ENCODE data around the gene RAB31. TPM values are rescaled to one million over a fixed set of nuclear protein-coding genes. Genes with fewer than 3 reads are reported as not detected.
A peak's percentile ranks its signal among the peaks of the same experiment; 100 is the strongest.

RAB31 gene
- total RNA-seq, 4 donors from 2014 or later: 3.2 to 7.1 (median 4.4) TPM

DNA sequence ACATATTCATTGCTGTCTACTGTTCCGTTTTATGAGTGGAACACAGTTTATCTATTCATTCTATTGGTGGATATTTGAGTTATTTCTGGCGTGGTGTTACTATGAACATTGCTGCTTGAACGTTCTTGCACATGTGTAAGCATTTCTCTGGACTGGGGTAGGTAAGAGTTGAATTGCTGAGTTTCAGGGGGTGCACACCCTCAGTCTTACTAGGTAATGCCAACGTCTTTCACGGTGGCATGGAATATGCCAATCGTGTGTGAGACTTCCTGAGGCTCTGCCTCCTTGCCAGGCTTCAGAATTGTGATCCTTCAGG, 121.3 kb downstream of the RAB31 start:
- H3K4me3 ChIP-seq: no peak overlapping the region
- in situ Hi-C loops (cut with MboI; ENCODE audit: low sequenced_read_pairs in 4 of 4) (no loop called here), intact Hi-C loops (cut with DNase I; ENCODE audit: low total_unique reads) (no loop called here)
- ATAC-seq: no peak
- no peak for DNase-seq
- no peaks in the 10 kb centered on the region for H3K9me3 ChIP-seq
- no peaks in the 10 kb centered on the region for H3K27me3 ChIP-seq
- H3K27ac ChIP-seq: no peak overlapping the region
- H3K36me3 ChIP-seq: no peaks in the 10 kb centered on the region
- peaks cover 15 to 16% of the 10 kb centered on the region in 2 donors for H3K4me1 ChIP-seq
- TF ChIP-seq POLR2A (IDR thresholded peaks at IDR 0.05): no peak
- TF ChIP-seq, protein P1, sequence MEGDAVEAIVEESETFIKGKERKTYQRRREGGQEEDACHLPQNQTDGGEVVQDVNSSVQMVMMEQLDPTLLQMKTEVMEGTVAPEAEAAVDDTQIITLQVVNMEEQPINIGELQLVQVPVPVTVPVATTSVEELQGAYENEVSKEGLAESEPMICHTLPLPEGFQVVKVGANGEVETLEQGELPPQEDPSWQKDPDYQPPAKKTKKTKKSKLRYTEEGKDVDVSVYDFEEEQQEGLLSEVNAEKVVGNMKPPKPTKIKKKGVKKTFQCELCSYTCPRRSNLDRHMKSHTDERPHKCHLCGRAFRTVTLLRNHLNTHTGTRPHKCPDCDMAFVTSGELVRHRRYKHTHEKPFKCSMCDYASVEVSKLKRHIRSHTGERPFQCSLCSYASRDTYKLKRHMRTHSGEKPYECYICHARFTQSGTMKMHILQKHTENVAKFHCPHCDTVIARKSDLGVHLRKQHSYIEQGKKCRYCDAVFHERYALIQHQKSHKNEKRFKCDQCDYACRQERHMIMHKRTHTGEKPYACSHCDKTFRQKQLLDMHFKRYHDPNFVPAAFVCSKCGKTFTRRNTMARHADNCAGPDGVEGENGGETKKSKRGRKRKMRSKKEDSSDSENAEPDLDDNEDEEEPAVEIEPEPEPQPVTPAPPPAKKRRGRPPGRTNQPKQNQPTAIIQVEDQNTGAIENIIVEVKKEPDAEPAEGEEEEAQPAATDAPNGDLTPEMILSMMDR (IDR thresholded peaks at IDR 0.05 in 4 of 5, conservative IDR thresholded peaks at IDR 0.05 in 1 of 5): no peak

DNA sequence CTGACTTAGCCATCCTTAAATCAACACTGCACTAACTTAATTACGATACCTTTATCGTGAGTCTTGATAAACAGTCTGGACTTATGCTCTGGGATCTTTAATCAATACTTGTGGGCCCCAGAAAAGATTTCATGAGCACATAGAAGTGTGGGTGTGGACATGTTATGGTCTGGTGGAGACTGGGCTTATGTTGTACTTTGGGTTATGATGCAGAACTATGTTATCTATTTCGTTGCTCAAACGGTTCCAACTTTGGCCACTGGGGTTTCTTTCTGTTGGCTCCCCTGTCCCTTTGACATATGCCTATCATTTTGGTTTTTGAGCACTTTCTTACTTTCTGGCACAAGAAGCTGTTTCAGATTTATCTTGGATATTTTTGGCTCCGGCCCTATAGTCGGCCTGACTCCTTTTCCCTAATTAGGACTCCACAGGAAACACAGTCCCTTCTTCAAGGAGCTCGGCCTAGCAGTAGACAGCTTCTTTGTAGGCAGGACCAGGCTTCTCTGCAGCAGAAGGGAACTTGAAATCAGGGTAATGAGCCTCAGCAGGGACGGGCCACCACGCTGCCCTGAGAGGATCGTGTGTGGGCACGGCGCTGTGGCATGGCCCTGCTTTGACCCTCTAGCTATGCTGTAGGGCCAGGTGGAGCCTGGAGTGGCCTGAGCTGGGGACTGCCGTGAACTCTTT, 123.1 kb downstream of the RAB31 start:
- no peaks in the 10 kb centered on the region for H3K9me3 ChIP-seq
- no peak for TF ChIP-seq POLR2A (IDR thresholded peaks at IDR 0.05)
- TF ChIP-seq, protein P1 (IDR thresholded peaks at IDR 0.05 in 4 of 5, conservative IDR thresholded peaks at IDR 0.05 in 1 of 5): no peak
- DNase-seq: no peak
- intact Hi-C loops (cut with DNase I; ENCODE audit: low total_unique reads): no loop called here
- H3K4me1 ChIP-seq: peaks cover 13 to 14% of the 10 kb centered on the region in 2 donors
- no peaks in the 10 kb centered on the region for H3K27me3 ChIP-seq
- in situ Hi-C loops (cut with MboI; ENCODE audit: low sequenced_read_pairs in 4 of 4): no loop called here
- no peaks in the 10 kb centered on the region for H3K36me3 ChIP-seq
- H3K4me3 ChIP-seq: no peak overlapping the region
- ATAC-seq: no peak
- H3K27ac ChIP-seq: peak overlapping the region in 1 of 4 donors; percentile 53

DNA sequence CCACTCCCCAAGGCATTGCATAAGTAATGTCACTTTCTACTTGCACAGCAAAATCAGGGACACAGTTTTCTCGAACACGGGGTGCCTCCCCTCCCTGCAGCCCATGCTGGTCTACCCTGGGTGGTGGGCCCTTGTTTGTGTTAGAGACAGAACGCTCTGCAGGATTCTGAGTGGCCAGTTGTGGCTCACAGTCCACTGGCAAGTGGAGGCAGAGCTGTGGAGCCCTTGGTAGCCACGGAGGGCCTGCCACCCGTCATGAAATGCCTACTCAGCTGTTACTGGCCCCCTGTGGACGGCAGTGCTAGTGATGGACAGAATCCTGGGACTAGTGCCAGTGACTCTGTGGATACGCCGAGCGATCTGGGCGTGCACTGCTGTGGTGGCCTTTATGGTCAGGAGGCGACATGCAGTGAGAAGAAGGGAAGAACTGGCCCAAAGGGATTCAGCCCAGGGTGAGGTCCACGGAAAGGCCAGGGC, 123.7 kb downstream of the RAB31 start:
- H3K4me3 ChIP-seq: no peak overlapping the region
- no peak for ATAC-seq
- no peak for TF ChIP-seq POLR2A (IDR thresholded peaks at IDR 0.05)
- TF ChIP-seq, protein P1 (IDR thresholded peaks at IDR 0.05 in 4 of 5, conservative IDR thresholded peaks at IDR 0.05 in 1 of 5): no peak
- in situ Hi-C loops (cut with MboI; ENCODE audit: low sequenced_read_pairs in 4 of 4) (no loop called here), intact Hi-C loops (cut with DNase I; ENCODE audit: low total_unique reads) (no loop called here)
- H3K27ac ChIP-seq: peak overlapping the region in 1 of 4 donors; percentile 53
- DNase-seq: no peak
- no peaks in the 10 kb centered on the region for H3K27me3 ChIP-seq
- H3K36me3 ChIP-seq: no peaks in the 10 kb centered on the region
- H3K4me1 ChIP-seq: peaks cover 17 to 20% of the 10 kb centered on the region in 2 donors
- no peaks in the 10 kb centered on the region for H3K9me3 ChIP-seq

DNA sequence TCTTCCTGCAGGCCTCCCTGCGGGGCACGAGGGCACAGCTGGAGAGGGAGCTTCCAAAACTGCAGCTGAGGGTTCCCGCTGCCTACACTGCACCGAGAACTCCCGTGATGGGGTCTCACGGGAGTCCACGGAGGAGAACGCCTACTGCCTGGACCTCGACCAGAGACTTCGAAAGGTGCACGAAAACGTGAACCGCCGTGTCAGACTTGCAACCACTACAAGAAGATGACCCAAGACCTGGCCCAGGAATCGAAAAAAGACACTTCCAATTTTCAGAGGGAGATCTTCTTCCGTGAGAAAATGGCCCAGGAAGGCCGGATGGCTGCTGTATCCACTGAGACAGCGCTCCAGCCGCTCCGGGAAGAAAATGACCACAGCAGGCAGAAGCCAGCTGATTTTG, 124.8 kb downstream of the RAB31 start:
- H3K27me3 ChIP-seq: no peaks in the 10 kb centered on the region
- in situ Hi-C loops (cut with MboI; ENCODE audit: low sequenced_read_pairs in 4 of 4): no loop called here
- H3K27ac ChIP-seq: no peak overlapping the region
- H3K4me1 ChIP-seq: peaks cover 17 to 23% of the 10 kb centered on the region in 2 donors
- DNase-seq (no peak), ATAC-seq (no peak)
- intact Hi-C loops (cut with DNase I; ENCODE audit: low total_unique reads): no loop called here
- no peak overlapping the region for H3K4me3 ChIP-seq
- no peaks in the 10 kb centered on the region for H3K36me3 ChIP-seq
- TF ChIP-seq, protein P1 (IDR thresholded peaks at IDR 0.05 in 4 of 5, conservative IDR thresholded peaks at IDR 0.05 in 1 of 5): no peak
- TF ChIP-seq POLR2A (IDR thresholded peaks at IDR 0.05): no peak
- H3K9me3 ChIP-seq: no peaks in the 10 kb centered on the region

DNA sequence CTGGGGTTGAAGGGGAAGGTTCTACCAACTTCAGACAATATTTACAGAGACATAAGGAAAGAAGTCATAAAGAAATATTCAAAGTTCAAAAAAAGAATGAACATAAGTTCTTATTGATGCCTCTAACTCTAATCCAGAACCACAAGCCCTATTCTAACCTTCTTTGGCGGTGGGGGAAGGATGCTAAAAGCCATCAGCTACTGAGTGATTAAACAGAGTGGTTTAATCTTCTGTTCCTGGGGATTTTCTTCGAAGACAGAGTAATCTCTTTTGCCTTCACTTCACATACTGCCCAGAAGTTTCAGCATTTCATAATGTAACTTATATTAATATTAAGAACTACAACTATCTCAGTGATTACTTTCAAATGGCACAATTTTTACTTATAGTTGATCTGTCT, 126.5 kb downstream of the RAB31 start:
- H3K4me1 ChIP-seq: peaks cover 23 to 35% of the 10 kb centered on the region in 2 donors
- peak overlapping the region in 3 of 4 donors; percentile 66 to 73 (median 70) for H3K27ac ChIP-seq
- H3K4me3 ChIP-seq: no peak overlapping the region

More for the DNA sequence above, 126.5 kb downstream of the RAB31 start:
- intact Hi-C loops (cut with DNase I; ENCODE audit: low total_unique reads) (no loop called here), in situ Hi-C loops (cut with MboI; ENCODE audit: low sequenced_read_pairs in 4 of 4) (no loop called here)
- Histone ChIP-seq H3K9me3 (no peaks in the 10 kb centered on the region), H3K27me3 (no peaks in the 10 kb centered on the region), H3K36me3 (no peaks in the 10 kb centered on the region)
- ATAC-seq (no peak), DNase-seq (no peak)
- no peak for TF ChIP-seq POLR2A (IDR thresholded peaks at IDR 0.05)
- TF ChIP-seq, protein P1 (IDR thresholded peaks at IDR 0.05 in 4 of 5, conservative IDR thresholded peaks at IDR 0.05 in 1 of 5): no peak

All from gastrocnemius medialis (tissue), 4 donors.